Measurements from ENCODE around the gene SERPINI1. TPM values are rescaled to one million over a fixed set of nuclear protein-coding genes. Genes with fewer than 3 reads are reported as not detected.

The SERPINI1 gene
- total RNA-seq, 4 donors from 2014 or later: 0.70 to 2.7 (median 2.2) TPM

- no peak for DNase-seq
- H3K27ac ChIP-seq: no peak overlapping the region
- TF ChIP-seq POLR2A (IDR thresholded peaks at IDR 0.05) (no peak), CTCF (IDR thresholded peaks at IDR 0.05 in 4 of 5, conservative IDR thresholded peaks at IDR 0.05 in 1 of 5) (no peak)
- peaks cover 0 to 5% of the 10 kb centered on the region in 2 donors for H3K4me1 ChIP-seq
- H3K27me3 ChIP-seq: no peaks in the 10 kb centered on the region
- in situ Hi-C loops (cut with MboI; ENCODE audit: low sequenced_read_pairs in 4 of 4) (no loop called here), intact Hi-C loops (cut with DNase I; ENCODE audit: low total_unique reads) (no loop called here)
- no peak for ATAC-seq
- no peaks in the 10 kb centered on the region for H3K9me3 ChIP-seq
- H3K36me3 ChIP-seq: no peaks in the 10 kb centered on the region
- no peak overlapping the region for H3K4me3 ChIP-seq
Observed at GRCh38 chr3:167749209-167749608, 13.7 kb downstream of the SERPINI1 start.

GRCh38 chr3:167749728-167750127 is 14.2 kb downstream of the SERPINI1 start:
- no peaks in the 10 kb centered on the region for H3K27me3 ChIP-seq
- no peak overlapping the region for H3K27ac ChIP-seq
- no peaks in the 10 kb centered on the region for H3K36me3 ChIP-seq
- H3K4me3 ChIP-seq: no peak overlapping the region
- in situ Hi-C loops (cut with MboI; ENCODE audit: low sequenced_read_pairs in 4 of 4) (no loop called here), intact Hi-C loops (cut with DNase I; ENCODE audit: low total_unique reads) (no loop called here)
- peaks cover 0 to 5% of the 10 kb centered on the region in 2 donors for H3K4me1 ChIP-seq
- no peaks in the 10 kb centered on the region for H3K9me3 ChIP-seq
- DNase-seq: no peak
- no peak for TF ChIP-seq POLR2A (IDR thresholded peaks at IDR 0.05)
- no peak for TF ChIP-seq CTCF (IDR thresholded peaks at IDR 0.05 in 4 of 5, conservative IDR thresholded peaks at IDR 0.05 in 1 of 5)
- ATAC-seq: no peak

- in situ Hi-C loops (cut with MboI; ENCODE audit: low sequenced_read_pairs in 4 of 4): no loop called here
- Histone ChIP-seq H3K36me3 (no peaks in the 10 kb centered on the region), H3K4me1 (peaks cover 0 to 5% of the 10 kb centered on the region in 2 donors), H3K9me3 (no peaks in the 10 kb centered on the region), H3K27ac (no peak overlapping the region), H3K27me3 (no peaks in the 10 kb centered on the region), H3K4me3 (peak overlapping the region in 1 of 4 donors; percentile 10)
- ATAC-seq: peak; percentile 45 to 84
- no peak for DNase-seq
- intact Hi-C loops (cut with DNase I; ENCODE audit: low total_unique reads): no loop called here
- TF ChIP-seq POLR2A (IDR thresholded peaks at IDR 0.05) (no peak), CTCF (IDR thresholded peaks at IDR 0.05 in 4 of 5, conservative IDR thresholded peaks at IDR 0.05 in 1 of 5) (no peak)
Observed at GRCh38 chr3:167750272-167750971, 14.9 kb downstream of the SERPINI1 start.

- in situ Hi-C loops (cut with MboI; ENCODE audit: low sequenced_read_pairs in 4 of 4) (no loop called here), intact Hi-C loops (cut with DNase I; ENCODE audit: low total_unique reads) (no loop called here)
- H3K4me3 ChIP-seq: no peak overlapping the region
- ATAC-seq: no peak
- no peaks in the 10 kb centered on the region for H3K27me3 ChIP-seq
- peaks cover 0 to 5% of the 10 kb centered on the region in 2 donors for H3K4me1 ChIP-seq
- TF ChIP-seq POLR2A (IDR thresholded peaks at IDR 0.05) (no peak), CTCF (IDR thresholded peaks at IDR 0.05 in 4 of 5, conservative IDR thresholded peaks at IDR 0.05 in 1 of 5) (no peak)
- H3K27ac ChIP-seq: no peak overlapping the region
- no peak for DNase-seq
- H3K36me3 ChIP-seq: no peaks in the 10 kb centered on the region
- H3K9me3 ChIP-seq: no peaks in the 10 kb centered on the region
Observed at GRCh38 chr3:167754049-167754448, 18.5 kb downstream of the SERPINI1 start.

GRCh38 chr3:167761302-167761701 is 25.8 kb downstream of the SERPINI1 start:
- Histone ChIP-seq H3K27ac (no peak overlapping the region), H3K4me3 (no peak overlapping the region), H3K4me1 (no peaks in the 10 kb centered on the region), H3K9me3 (no peaks in the 10 kb centered on the region), H3K27me3 (no peaks in the 10 kb centered on the region), H3K36me3 (no peaks in the 10 kb centered on the region)
- intact Hi-C loops (cut with DNase I; ENCODE audit: low total_unique reads) (no loop called here), in situ Hi-C loops (cut with MboI; ENCODE audit: low sequenced_read_pairs in 4 of 4) (no loop called here)
- no peak for TF ChIP-seq POLR2A (IDR thresholded peaks at IDR 0.05)
- TF ChIP-seq CTCF (IDR thresholded peaks at IDR 0.05 in 4 of 5, conservative IDR thresholded peaks at IDR 0.05 in 1 of 5): no peak
- DNase-seq (no peak), ATAC-seq (no peak)

Measured in gastrocnemius medialis (tissue), 4 donors.